HG03045 (cell line): Measurements from ENCODE around the gene CACNB1.

Experiments used
- ATAC-seq: cut with Tn5 transposase; IDR thresholded peaks from one replicate; pipeline ENCODE4 v1.9.1; 2021; ENCODE audit warnings: mild to moderate bottlenecking, moderate library complexity; ENCODE audit not compliant: unreplicated experiment

The CACNB1 gene

GRCh38 chr17:39225959-39226683 lies 28.7 kb upstream of the CACNB1 start:
- ATAC-seq: no peak

- ATAC-seq: no peak
Observed at GRCh38 chr17:39225308-39225958, 28.0 kb upstream of the CACNB1 start, which contains the start of gene STAC2. TSS of gene STAC2 (minus strand) at chr17:39225945. CDS start at chr17:39225502, 443 bp downstream.

- no peak for ATAC-seq
Observed at GRCh38 chr17:39224778-39225307, 27.4 kb upstream of the CACNB1 start.

- no peak for ATAC-seq
Observed at GRCh38 chr17:39223907-39224777, 26.7 kb upstream of the CACNB1 start.

GRCh38 chr17:39222866-39223834 lies 25.7 kb upstream of the CACNB1 start:
- no peak for ATAC-seq

- ATAC-seq: no peak
Observed at GRCh38 chr17:39222151-39222550, 24.7 kb upstream of the CACNB1 start.

- no peak for ATAC-seq
Observed at GRCh38 chr17:39221572-39221971, 24.1 kb upstream of the CACNB1 start.

GRCh38 chr17:39219647-39220154 lies 22.2 kb upstream of the CACNB1 start:
- no peak for ATAC-seq

- no peak for ATAC-seq
Observed at GRCh38 chr17:39218906-39219305, 21.4 kb upstream of the CACNB1 start.

- no peak for ATAC-seq
Observed at GRCh38 chr17:39217734-39218369, 20.4 kb upstream of the CACNB1 start.

GRCh38 chr17:39213852-39214251 lies 16.4 kb upstream of the CACNB1 start:
- ATAC-seq: no peak

GRCh38 chr17:39212841-39213480 lies 15.5 kb upstream of the CACNB1 start:
- no peak for ATAC-seq

- ATAC-seq: no peak
Observed at GRCh38 chr17:39212195-39212810, 14.8 kb upstream of the CACNB1 start.

- no peak for ATAC-seq
Observed at GRCh38 chr17:39210093-39210434, 12.6 kb upstream of the CACNB1 start.

- no peak for ATAC-seq
Observed at GRCh38 chr17:39209317-39210092, 12.0 kb upstream of the CACNB1 start.

GRCh38 chr17:39208893-39209292 lies 11.4 kb upstream of the CACNB1 start:
- ATAC-seq: no peak

GRCh38 chr17:39208136-39208535 lies 10.7 kb upstream of the CACNB1 start:
- ATAC-seq: no peak

GRCh38 chr17:39205112-39205526 lies 7.7 kb upstream of the CACNB1 start:
- ATAC-seq: no peak
